B cell (primary cell): ENCODE results near the gene PNPT1. TPM values are rescaled to one million over a fixed set of nuclear protein-coding genes. Genes with fewer than 3 reads are reported as not detected.

ENCODE experiments used
- ATAC-seq: fragments of 200-7000 bp; cut with Tn5 transposase; one replicate; pipeline ENCODE4 v1.10.0; 2021; ENCODE audit warnings: low read depth, mild to moderate bottlenecking, moderate number of reproducible peaks, moderate library complexity
- CTCF ChIA-PET: fragments of 350-600 bp; sonication (Branson Sonifier 250); formaldehyde crosslinking; loops from one replicate; lab custom pipeline; 2021; ENCODE audit warnings: antibody characterized with exemption, inconsistent platforms; lab: Charles Lee
- POLR2A ChIA-PET: fragments of 350-600 bp; sonication (Branson Sonifier 250); formaldehyde crosslinking; loops from one replicate; lab custom pipeline; 2021; ENCODE audit warnings: antibody characterized with exemption; lab: Charles Lee
- DNase-seq: peaks from one replicate; pipeline ENCODE4 v3.0.0; 2013
- H2AFZ ChIP-seq: 2 replicates; pipeline ENCODE4 v1.6.1; 2012; ENCODE audit warnings: mild to moderate bottlenecking, low read depth, low read length; ENCODE audit not compliant: insufficient read depth, poor library complexity, severe bottlenecking
- H3K27ac ChIP-seq, 2 donors: 1 replicate in 1 of 2; 2 replicates in 1 of 2; pipeline ENCODE4 v1.5.1; 2012 to 2013; ENCODE audit warnings: low read length in 2 of 2, mild to moderate bottlenecking in 2 of 2, moderate library complexity in 1 of 2
- H3K27me3 ChIP-seq, 4 experiments: fragments of 200-600 bp in 1 of 4; sonication (generic) in 1 of 4; replicated peaks in 1 of 4; 1 replicate in 2 of 4; 2 replicates in 2 of 4; pipeline versions ENCODE4 v1.6.1 to v1.7.0; 2013 to 2016; ENCODE audit warnings: low read length in 3 of 4, mild to moderate bottlenecking in 2 of 4, mixed read lengths in 1 of 4, moderate library complexity in 1 of 4; ENCODE audit not compliant: insufficient read depth in 4 of 4, control insufficient read depth in 3 of 4; ENCODE audit errors: control extremely low read depth in 1 of 4
- H3K36me3 ChIP-seq, 2 experiments: replicated peaks in 1 of 2; 1 replicate in 1 of 2; 2 replicates in 1 of 2; pipeline versions ENCODE4 v1.6.1 to v1.7.1; 2013; ENCODE audit warnings: low read length in 1 of 2; ENCODE audit not compliant: insufficient read depth in 2 of 2, control insufficient read depth in 1 of 2; ENCODE audit errors: control extremely low read depth in 1 of 2, extremely low read depth in 1 of 2
- H3K4me1 ChIP-seq, 2 donors: fragments of 200-600 bp in 1 of 2; sonication (generic) in 1 of 2; 1 replicate in 1 of 2; 2 replicates in 1 of 2; pipeline versions ENCODE4 v1.5.1 to v1.6.1; 2013 to 2017; ENCODE audit warnings: low read length in 2 of 2; ENCODE audit not compliant: control insufficient read depth in 2 of 2, insufficient read depth in 2 of 2
- H3K4me2 ChIP-seq: replicated peaks from 2 replicates; pipeline ENCODE3; 2012; ENCODE audit warnings: mild to moderate bottlenecking, low read depth, low read length; ENCODE audit not compliant: poor library complexity, severe bottlenecking
- H3K4me3 ChIP-seq, 5 experiments: fragments of 200-600 bp in 1 of 5; sonication (generic) in 1 of 5; 1 replicate in 3 of 5; 2 replicates in 2 of 5; pipeline versions ENCODE4 v1.5.1 to v1.7.0; 2011 to 2016; ENCODE audit warnings: low read length in 4 of 5, mild to moderate bottlenecking in 4 of 5, low read depth in 2 of 5, control low read depth in 1 of 5, moderate library complexity in 1 of 5; ENCODE audit not compliant: insufficient read depth in 1 of 5; ENCODE audit errors: control extremely low read depth in 1 of 5, extremely low read depth in 1 of 5
- H3K79me2 ChIP-seq: fragments of 200-600 bp; sonication (generic); one replicate; pipeline ENCODE4 v1.6.0; 2016; ENCODE audit warnings: low read length; ENCODE audit not compliant: control insufficient read depth, insufficient read depth
- H3K9ac ChIP-seq: fragments of 200-600 bp; sonication (generic); 2 replicates; pipeline ENCODE4 v1.6.1; 2017; ENCODE audit warnings: mild to moderate bottlenecking, low read length, moderate library complexity
- H3K9me3 ChIP-seq, 3 donors: one replicate each; pipeline versions ENCODE4 v1.6.1 to v1.7.1; 2013; ENCODE audit warnings: low read length in 2 of 3; ENCODE audit not compliant: control insufficient read depth in 2 of 3, insufficient read depth in 1 of 3; ENCODE audit errors: control extremely low read depth in 1 of 3
- H4K20me1 ChIP-seq: 2 replicates; pipeline ENCODE4 v1.6.0; 2012; ENCODE audit warnings: mild to moderate bottlenecking, low read length; ENCODE audit not compliant: insufficient read depth, control insufficient read depth, poor library complexity, severe bottlenecking
- H3K27ac Mint-ChIP-seq: one replicate; pipeline ENCODE4 v1.8.0; 2021; ENCODE audit warnings: mixed read lengths
- H3K27me3 Mint-ChIP-seq: one replicate; pipeline ENCODE4 v1.8.0; 2021; ENCODE audit warnings: mixed read lengths
- H3K4me1 Mint-ChIP-seq: one replicate; pipeline ENCODE4 v1.8.0; 2021; ENCODE audit warnings: mixed read lengths
- H3K4me3 Mint-ChIP-seq: one replicate; pipeline ENCODE4 v1.8.0; 2021; ENCODE audit warnings: mixed read lengths
- H3K9me3 Mint-ChIP-seq: one replicate; pipeline ENCODE4 v1.8.0; 2022; ENCODE audit warnings: mixed read lengths; ENCODE audit not compliant: insufficient read depth
- EZH2 ChIP-seq: IDR thresholded peaks from 2 replicates; pipeline ENCODE4 v1.6.1; 2012; ENCODE audit warnings: borderline replicate concordance, low read depth, mild to moderate bottlenecking, moderate library complexity, low read length; ENCODE audit not compliant: insufficient read depth, poor library complexity, severe bottlenecking
- WGBS: methylation state at CpG from one replicate; pipeline ENCODE4 v1.1.5; 2013; ENCODE audit warnings: missing lambda C conversion rate; ENCODE audit not compliant: insufficient coverage; 5-methylcytosine and 5-hydroxymethylcytosine counted together
- intact Hi-C: fragments of 100-400 bp; cut with micrococcal nuclease; formaldehyde crosslinking; loops from one replicate; pipeline ENCODE4 v1.10.0; 2022
- polyA plus RNA-seq: library from polyadenylated mRNA; depleted of rRNA; stranded (reverse); fragments of >200 nt; gene quantifications from 2 replicates; pipeline ENCODE4 v1.2.3, GENCODE V29; 2012
- total RNA-seq, 2 donors: library from RNA; stranded (reverse); fragments of 120-200 nt in 1 of 2; gene quantifications; 1 replicate in 1 of 2; 2 replicates in 1 of 2; pipeline versions ENCODE4 v1.2.3 to v1.2.4, GENCODE V29; 2013 to 2022
- TF ChIP-seq, protein P1 (sequence below): fragments of 200-600 bp; IDR thresholded peaks from one replicate; pipeline ENCODE4 v1.8.0; 2022; ENCODE audit warnings: antibody characterized with exemption, mild to moderate bottlenecking

Gene PNPT1
- total and polyA plus RNA-seq, 2 donors (not counting 1 experiment from before 2014, with no cell fraction given), result 7.8 to 23.1 TPM

DNA sequence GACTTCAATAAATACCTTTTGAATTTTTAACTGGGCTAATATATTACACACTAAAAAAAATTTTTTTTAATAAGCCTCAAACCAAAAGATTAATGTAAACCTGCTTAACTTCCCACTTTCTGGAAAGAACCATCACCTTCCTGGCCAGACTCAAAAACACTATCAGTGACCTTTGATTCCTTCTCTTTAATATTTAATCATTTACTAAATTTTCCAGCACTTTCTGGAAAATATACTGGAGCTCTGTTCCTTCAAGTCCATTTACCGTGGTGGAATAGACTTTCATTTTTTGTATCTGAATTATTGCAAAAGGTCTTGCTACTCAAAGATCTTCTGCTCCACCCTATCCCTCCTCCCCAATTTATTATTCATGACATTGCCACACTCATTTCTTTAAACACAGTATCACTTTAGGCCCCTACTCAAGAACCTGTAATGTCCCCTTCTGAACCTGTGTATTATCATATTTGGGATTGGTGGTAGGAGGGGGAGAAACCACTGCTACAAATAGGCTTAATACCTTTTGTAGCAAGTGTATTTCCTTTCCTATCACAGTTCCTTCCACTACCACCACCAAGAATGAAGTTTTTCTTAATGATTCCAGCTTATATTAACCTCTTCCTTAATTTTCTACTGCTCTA is 83.6 kb downstream of the PNPT1 start:
- TF ChIP-seq, protein P1, sequence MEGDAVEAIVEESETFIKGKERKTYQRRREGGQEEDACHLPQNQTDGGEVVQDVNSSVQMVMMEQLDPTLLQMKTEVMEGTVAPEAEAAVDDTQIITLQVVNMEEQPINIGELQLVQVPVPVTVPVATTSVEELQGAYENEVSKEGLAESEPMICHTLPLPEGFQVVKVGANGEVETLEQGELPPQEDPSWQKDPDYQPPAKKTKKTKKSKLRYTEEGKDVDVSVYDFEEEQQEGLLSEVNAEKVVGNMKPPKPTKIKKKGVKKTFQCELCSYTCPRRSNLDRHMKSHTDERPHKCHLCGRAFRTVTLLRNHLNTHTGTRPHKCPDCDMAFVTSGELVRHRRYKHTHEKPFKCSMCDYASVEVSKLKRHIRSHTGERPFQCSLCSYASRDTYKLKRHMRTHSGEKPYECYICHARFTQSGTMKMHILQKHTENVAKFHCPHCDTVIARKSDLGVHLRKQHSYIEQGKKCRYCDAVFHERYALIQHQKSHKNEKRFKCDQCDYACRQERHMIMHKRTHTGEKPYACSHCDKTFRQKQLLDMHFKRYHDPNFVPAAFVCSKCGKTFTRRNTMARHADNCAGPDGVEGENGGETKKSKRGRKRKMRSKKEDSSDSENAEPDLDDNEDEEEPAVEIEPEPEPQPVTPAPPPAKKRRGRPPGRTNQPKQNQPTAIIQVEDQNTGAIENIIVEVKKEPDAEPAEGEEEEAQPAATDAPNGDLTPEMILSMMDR, result no peak
- TF ChIP-seq EZH2, result no peak
- Histone ChIP-seq H3K36me3 (peaks cover 14 to 38% of the 10 kb centered on the region in 2 experiments), H3K9me3 (no peaks in the 10 kb centered on the region), H2AFZ (no peak overlapping the region), H3K4me2 (no peak overlapping the region), H3K4me1 (peaks cover 0 to 2% of the 10 kb centered on the region in 2 donors), H3K4me3 (no peak overlapping the region), H3K27ac (no peak overlapping the region), H3K27me3 (no peaks in the 10 kb centered on the region), H3K9ac (no peak overlapping the region), H3K79me2 (peaks cover 98% of the 10 kb centered on the region), H4K20me1 (peaks cover 62% of the 10 kb centered on the region)
- CTCF ChIA-PET, result no interaction called here
- ATAC-seq (no peak), DNase-seq (no peak)
- H3K27ac Mint-ChIP-seq, result no peak overlapping the region
- H3K9me3 Mint-ChIP-seq, result no peaks in the 10 kb centered on the region
- intact Hi-C loops, result loop anchor here (5.0 to 10.0 kb wide), 2 partner anchors 48 to 1035 kb away; no protein-coding TSS in a partner anchor
- H3K4me1 Mint-ChIP-seq, result peaks cover 31% of the 10 kb centered on the region
- no peak overlapping the region for H3K4me3 Mint-ChIP-seq
- POLR2A ChIA-PET, result interaction anchor here (0.7 kb wide), 1 partner anchor 9 kb away, joined by 3 read pairs; no protein-coding TSS in a partner anchor
- no peaks in the 10 kb centered on the region for H3K27me3 Mint-ChIP-seq
- no CpG with 5 or more reads among the region's 1 CpG for WGBS

DNA sequence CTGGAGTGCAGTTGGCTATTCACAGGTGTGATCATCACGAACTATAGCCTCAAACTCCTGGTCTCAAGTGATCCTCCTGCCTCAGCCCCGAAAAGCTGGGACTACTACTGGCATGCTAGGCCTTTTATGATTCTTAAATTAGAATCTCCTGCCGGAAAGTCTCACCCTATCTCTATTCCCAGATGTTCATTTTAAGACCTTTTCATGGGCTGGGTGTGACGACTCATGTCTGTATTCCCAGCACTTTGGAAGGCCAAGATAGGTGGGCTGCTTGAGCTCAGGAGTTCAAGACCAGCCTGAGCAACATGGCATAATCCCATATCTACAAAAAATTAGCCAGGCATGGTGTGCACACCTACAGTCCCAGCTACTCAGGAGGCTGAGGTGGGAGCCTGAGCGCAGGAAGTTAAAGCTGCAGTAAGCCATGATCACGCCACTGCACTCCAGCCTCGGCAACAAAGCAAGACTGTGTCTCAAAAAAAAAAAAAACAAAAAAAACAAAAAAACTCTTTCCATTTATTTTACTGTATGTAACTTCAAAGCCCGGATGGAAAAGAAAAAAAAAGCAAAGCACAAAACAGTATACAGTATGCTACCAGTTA is 84.3 kb downstream of the PNPT1 start:
- H3K27me3 Mint-ChIP-seq, result no peaks in the 10 kb centered on the region
- no peak for TF ChIP-seq EZH2
- TF ChIP-seq, protein P1, result no peak
- Histone ChIP-seq H3K4me1 (peaks cover 0 to under 1% of the 10 kb centered on the region in 2 donors), H4K20me1 (peaks cover 69% of the 10 kb centered on the region), H3K79me2 (peaks cover 98% of the 10 kb centered on the region), H3K27ac (no peak overlapping the region), H3K36me3 (peaks cover 13 to 31% of the 10 kb centered on the region in 2 experiments), H3K9ac (no peak overlapping the region), H2AFZ (no peak overlapping the region), H3K9me3 (no peaks in the 10 kb centered on the region), H3K27me3 (no peaks in the 10 kb centered on the region), H3K4me2 (no peak overlapping the region), H3K4me3 (no peak overlapping the region)
- 95% methylated on average over 4 of the region's 8 CpGs for WGBS
- no peak overlapping the region for H3K4me3 Mint-ChIP-seq
- ATAC-seq (no peak), DNase-seq (no peak)
- no peak overlapping the region for H3K27ac Mint-ChIP-seq
- intact Hi-C loops, result no loop called here
- POLR2A ChIA-PET, result interaction anchor here (0.7 kb wide), 1 partner anchor 8 kb away, joined by 3 read pairs; no protein-coding TSS in a partner anchor
- peaks cover 34% of the 10 kb centered on the region for H3K4me1 Mint-ChIP-seq
- no peaks in the 10 kb centered on the region for H3K9me3 Mint-ChIP-seq
- CTCF ChIA-PET, result no interaction called here
